HUES64 (cell line): ENCODE results near the gene PPP2R3B.
"Not testable (repeated sequence)": the region's sequence is repeated elsewhere in the genome, so short reads cannot be mapped to it uniquely, and the experiment has no call there.

Experiments used
- H3K27ac ChIP-seq: 2 replicates; pipeline ENCODE4 v1.7.0; 2013; ENCODE audit warnings: low read depth, low read length, inconsistent platforms
- H3K27me3 ChIP-seq: 2 replicates; pipeline ENCODE4 v1.6.1; 2013; ENCODE audit warnings: mild to moderate bottlenecking, low read length; ENCODE audit not compliant: insufficient read depth
- H3K36me3 ChIP-seq: 2 replicates; pipeline ENCODE4 v1.6.1; 2013; ENCODE audit warnings: mild to moderate bottlenecking, low read length; ENCODE audit not compliant: insufficient read depth
- H3K4me1 ChIP-seq: 2 replicates; pipeline ENCODE4 v1.6.1; 2013; ENCODE audit warnings: mild to moderate bottlenecking, low read length, moderate library complexity; ENCODE audit not compliant: insufficient read depth
- H3K4me3 ChIP-seq: 2 replicates; pipeline ENCODE4 v1.5.1; 2013; ENCODE audit warnings: mild to moderate bottlenecking, low read length, moderate library complexity
- H3K9ac ChIP-seq: 2 replicates; pipeline ENCODE4 v1.6.1; 2013; ENCODE audit warnings: mild to moderate bottlenecking, low read depth, low read length
- H3K9me3 ChIP-seq: 2 replicates; pipeline ENCODE4 v1.6.1; 2013; ENCODE audit warnings: low read depth, low read length; ENCODE audit not compliant: insufficient read depth
- WGBS: fragments of 150-250, 120-280 bp; methylation state at CpG from one replicate; pipeline ENCODE4 v1.1.7; 2013; ENCODE audit warnings: missing lambda C conversion rate; 5-methylcytosine and 5-hydroxymethylcytosine counted together

PPP2R3B gene

DNA sequence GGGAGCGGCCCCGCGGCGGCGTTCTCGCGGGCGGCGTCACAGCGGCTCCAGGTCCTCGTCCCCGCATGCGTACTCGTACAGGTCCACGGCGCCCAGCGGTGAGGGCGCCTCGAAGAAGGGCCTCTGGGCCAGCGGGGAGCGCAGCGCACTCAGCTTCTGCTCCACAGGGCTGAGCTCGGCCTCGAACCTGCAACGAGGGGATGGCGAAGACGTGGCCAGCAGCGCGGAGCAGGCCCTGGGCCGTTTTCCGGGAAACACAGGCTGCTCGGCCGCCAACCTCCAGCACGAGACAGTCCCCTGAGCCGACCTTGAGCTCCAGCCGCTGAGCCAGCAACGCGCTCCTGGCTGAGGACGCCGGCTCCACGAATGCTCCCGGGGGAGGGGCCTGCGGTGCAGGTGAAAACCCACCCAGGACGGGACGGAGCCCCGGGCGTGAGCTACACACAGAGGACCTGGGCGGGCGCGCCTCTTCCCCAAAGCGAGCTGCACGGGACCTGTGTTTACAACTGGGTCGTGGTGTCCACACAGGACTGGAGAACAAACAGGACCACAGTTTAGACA lies 52.3 kb downstream of the PPP2R3B start:
- no peak overlapping the region for H3K4me3 ChIP-seq
- no peaks in the 10 kb centered on the region for H3K9me3 ChIP-seq
- peaks cover 37% of the 10 kb centered on the region for H3K36me3 ChIP-seq
- 95% methylated on average over 53 of the region's 53 CpGs for WGBS
- H3K27me3 ChIP-seq, result no peaks in the 10 kb centered on the region
- H3K4me1 ChIP-seq, result no peaks in the 10 kb centered on the region
- H3K27ac ChIP-seq, result no peak overlapping the region
- no peak overlapping the region for H3K9ac ChIP-seq

DNA sequence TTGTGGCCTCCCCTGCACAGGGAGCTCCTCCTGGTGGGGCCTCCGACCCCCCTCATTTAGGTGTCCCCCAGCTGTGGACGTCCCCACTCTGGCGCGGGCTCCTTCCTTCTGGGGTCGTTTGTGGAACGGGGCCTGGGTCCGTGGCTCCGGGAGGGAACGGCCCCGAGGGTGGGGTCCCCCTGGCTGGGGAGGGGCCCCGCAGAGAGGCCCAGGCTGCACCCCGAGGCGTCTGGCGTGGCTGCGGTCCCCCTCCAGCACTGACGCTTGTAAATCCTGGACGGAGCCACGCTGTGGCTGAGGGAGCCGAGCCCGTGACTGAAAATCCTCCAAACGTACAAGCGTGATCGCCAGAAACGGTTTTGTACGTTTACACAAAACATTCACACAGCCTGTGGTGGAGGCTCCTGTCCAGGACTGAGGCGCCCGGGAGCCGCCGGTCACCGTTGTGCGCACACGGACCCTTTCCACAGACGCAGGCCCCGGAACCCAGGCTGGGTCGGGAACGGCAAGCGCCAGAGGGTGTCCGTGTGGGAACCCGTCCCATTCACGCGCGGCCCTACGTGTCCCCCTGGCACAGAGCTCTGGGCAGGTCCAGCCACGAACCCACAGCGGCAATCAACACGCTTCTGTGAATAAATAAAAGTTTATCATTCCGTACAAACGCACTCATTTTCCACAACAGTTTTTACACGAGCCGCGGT lies 52.9 kb downstream of the PPP2R3B start:
- Histone ChIP-seq H3K9ac (no peak overlapping the region), H3K36me3 (peaks cover 34% of the 10 kb centered on the region), H3K4me1 (no peaks in the 10 kb centered on the region), H3K27ac (no peak overlapping the region), H3K27me3 (no peaks in the 10 kb centered on the region), H3K9me3 (no peaks in the 10 kb centered on the region), H3K4me3 (no peak overlapping the region)
- WGBS, result 94% methylated on average over 51 of the region's 51 CpGs

DNA sequence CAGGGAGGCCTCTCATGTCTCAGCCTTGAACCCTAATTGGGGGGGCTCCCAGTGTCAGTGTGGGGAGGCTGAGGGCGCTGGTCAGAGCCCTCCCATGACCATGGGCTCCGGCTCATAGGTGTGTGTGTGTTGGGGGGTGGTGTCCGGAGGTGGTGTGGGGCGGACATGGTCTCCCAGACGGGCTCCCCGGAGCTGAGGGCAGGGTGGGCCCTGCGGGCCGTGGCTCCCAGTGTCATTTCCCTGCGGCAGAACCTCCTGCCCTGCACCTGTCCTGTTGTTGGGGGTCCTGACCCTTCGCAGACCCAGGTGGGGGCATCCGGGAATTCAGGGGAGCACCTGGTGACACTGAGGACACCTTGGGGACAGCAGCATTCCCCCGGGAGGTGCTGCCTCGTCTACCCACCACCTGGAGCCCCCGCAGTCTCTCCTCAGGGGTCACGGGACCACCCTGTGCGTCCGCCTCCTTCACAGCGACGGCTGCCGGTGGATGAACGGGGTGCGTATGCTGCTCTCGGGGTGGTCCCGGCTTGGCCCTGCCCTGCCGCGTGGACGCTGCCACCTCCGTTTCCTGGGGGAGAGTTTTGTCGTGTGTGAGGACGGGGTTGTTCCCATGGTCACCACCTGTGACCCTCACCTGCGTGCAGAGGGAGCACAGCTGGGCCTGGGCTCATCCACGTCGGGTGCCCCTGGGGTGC lies 53.6 kb downstream of the PPP2R3B start:
- peaks cover 30% of the 10 kb centered on the region for H3K36me3 ChIP-seq

DNA sequence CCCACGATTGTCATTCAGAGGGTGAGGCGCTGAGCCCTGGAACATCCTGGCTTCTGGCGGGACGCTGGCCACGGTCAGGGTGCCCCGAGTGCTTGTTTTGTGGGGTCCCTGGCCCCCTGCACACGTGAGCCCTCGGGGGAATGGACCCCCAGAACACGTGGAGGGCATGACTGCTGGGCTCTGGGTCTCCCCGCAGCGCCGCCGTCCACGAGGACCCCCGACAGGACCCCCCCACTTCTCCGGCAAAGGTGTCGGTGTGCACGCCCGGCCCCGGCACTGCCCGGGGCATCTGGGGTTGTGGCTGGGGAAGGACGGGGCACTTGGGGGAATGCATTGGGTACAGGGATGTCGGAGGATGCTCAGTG lies 54.2 kb downstream of the PPP2R3B start:
- Histone ChIP-seq H3K4me1 (no peaks in the 10 kb centered on the region), H3K9ac (no peak overlapping the region), H3K27me3 (no peaks in the 10 kb centered on the region), H3K4me3 (no peak overlapping the region), H3K27ac (no peak overlapping the region), H3K36me3 (peaks cover 24% of the 10 kb centered on the region), H3K9me3 (no peaks in the 10 kb centered on the region)
- WGBS, result 89% methylated on average over 23 of the region's 23 CpGs

More for the DNA sequence above, 53.6 kb downstream of the PPP2R3B start:
- H3K4me1 ChIP-seq, result no peaks in the 10 kb centered on the region
- H3K9ac ChIP-seq, result no peak overlapping the region
- no peaks in the 10 kb centered on the region for H3K9me3 ChIP-seq
- WGBS, result 94% methylated on average over 33 of the region's 33 CpGs
- H3K27ac ChIP-seq, result no peak overlapping the region
- H3K27me3 ChIP-seq, result no peaks in the 10 kb centered on the region
- no peak overlapping the region for H3K4me3 ChIP-seq

DNA sequence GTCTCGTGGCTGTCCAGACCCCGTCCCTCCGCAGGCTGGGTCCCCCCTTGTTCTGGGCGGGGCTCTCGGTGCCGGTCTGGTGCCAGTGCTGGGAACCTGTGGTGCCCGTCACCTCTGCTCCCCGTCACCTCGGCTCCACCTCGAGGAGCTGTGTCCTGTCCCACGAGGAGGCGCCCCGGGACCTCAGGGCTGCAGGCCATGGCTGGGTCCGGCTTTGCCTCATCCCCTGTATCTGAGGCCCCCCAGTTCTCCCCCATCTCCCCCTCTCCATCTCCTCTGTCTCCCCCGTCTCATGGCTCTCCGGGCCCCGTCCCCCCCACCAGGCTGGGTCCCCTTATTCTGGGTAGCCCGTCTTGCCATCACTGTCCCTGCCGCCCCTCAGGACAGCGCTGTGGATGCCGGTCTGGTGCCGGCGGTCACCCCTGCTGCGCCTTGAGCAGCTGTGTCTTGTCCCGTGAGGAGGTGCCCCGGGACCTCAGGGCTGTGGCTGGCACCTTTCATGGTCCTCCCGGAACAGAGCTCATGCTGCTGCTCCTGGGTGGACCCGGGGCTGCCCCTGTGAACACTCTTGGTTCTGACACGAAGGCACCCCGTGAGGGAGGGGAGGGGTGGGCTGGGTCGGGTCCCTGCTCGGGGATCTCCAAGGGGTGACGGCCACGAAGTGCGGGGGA lies 54.7 kb downstream of the PPP2R3B start:
- H3K27ac ChIP-seq, result no peak overlapping the region
- H3K9ac ChIP-seq, result no peak overlapping the region
- no peaks in the 10 kb centered on the region for H3K27me3 ChIP-seq
- no peaks in the 10 kb centered on the region for H3K4me1 ChIP-seq
- peaks cover 21% of the 10 kb centered on the region for H3K36me3 ChIP-seq
- H3K4me3 ChIP-seq, result no peak overlapping the region; the same call in 1 of the 2 replicates
- 73% methylated on average over 34 of the region's 35 CpGs for WGBS
- no peaks in the 10 kb centered on the region for H3K9me3 ChIP-seq

DNA sequence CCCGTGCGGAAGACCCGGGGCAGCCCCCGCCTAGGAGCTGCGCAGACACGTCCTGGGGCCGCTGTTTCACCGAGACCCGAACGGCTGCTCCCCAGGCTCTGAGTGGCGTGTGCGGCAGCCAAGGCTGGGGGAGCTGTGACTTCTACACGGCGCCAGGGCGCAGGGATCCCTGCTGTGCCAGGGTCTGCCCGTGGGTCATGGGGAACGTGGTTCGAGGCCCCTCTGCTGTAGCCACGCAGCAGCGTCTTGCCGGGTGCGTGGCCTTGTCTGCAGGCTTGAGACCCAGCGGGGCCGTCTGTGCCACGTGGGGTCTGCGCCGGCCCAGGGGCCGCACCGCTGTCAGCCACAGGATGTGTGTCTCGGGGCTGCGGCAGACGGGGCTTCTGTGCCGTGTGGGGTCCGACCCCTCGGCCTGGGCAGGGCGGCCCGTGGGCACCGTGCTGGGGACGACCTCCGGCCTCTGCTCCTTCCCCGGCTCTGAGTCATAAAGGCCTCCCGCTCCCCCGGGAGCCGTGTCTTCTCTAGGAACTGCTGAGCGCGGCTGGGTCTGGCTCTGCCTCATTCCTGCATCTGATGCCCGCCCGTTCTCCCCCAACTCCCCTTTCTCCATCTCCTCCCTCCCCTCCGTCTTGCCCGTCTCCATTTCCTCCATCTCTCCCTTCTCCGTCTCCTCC lies 55.4 kb downstream of the PPP2R3B start:
- H3K9ac ChIP-seq, result no peak overlapping the region
- no peak overlapping the region for H3K27ac ChIP-seq
- no peaks in the 10 kb centered on the region for H3K27me3 ChIP-seq
- peaks cover 16% of the 10 kb centered on the region for H3K36me3 ChIP-seq
- 28% methylated on average over 51 of the region's 51 CpGs for WGBS
- no peaks in the 10 kb centered on the region for H3K9me3 ChIP-seq
- H3K4me3 ChIP-seq, result no peak overlapping the region; the same call in 1 of the 2 replicates
- no peaks in the 10 kb centered on the region for H3K4me1 ChIP-seq

DNA sequence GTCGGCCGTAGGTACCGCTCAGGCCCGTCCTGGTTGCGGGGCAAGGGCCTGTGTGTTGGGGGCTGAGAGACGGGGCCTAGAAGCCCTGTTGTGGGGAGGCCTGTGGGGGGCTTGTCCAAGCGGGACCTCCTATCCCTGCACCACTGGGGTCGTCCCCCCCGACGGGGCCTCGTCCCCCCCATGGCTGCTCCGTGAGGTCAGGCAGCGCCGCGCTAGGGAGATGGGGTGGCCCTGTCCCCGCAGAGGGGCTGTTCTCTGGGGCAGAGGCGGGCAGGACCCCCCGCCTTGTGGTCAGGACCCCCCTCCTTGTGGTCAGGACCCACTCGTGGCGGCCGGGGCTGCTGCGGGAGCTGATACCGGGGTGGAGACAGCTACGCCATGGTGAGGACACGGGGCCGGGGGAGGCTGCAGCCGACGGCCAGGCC lies 56.0 kb downstream of the PPP2R3B start:
- no peaks in the 10 kb centered on the region for H3K4me1 ChIP-seq
- no peak overlapping the region for H3K9ac ChIP-seq
- H3K27ac ChIP-seq, result no peak overlapping the region
- no peaks in the 10 kb centered on the region for H3K9me3 ChIP-seq
- no peak overlapping the region for H3K4me3 ChIP-seq
- H3K27me3 ChIP-seq, result no peaks in the 10 kb centered on the region
- H3K36me3 ChIP-seq, result peaks cover 12% of the 10 kb centered on the region; the same call in 1 of the 2 replicates
- WGBS, result 71% methylated on average over 28 of the region's 28 CpGs

DNA sequence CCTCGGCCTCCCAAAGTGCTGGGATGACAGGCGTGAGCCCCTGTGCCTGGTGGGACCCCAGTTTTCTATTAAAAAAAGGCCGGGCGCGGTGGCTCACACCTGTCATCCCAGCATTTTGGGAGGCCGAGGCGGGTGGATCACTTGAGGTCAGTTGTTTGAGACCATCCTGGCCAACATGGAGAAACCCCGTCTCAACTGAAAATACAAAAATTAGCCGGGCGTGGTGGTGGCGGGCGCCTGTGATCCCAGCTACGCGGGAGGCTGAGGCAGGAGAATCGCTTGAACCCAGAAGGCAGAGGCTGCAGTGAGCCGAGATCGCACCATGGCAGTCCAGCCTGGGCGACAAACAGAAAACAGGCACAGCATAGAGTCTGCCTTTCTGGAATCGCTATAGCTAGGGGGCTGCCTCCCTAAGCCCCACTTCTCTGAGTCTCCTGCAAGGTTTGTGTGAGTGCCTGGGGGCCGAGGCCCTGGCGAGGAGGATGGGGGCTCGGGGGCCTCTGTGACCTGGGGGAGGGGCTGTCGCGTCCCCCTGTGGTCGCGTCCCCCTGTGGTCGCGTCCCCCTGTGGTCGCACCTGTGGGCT lies 56.5 kb downstream of the PPP2R3B start:
- not testable (repeated sequence) for H3K9ac ChIP-seq, H3K27me3 ChIP-seq, H3K9me3 ChIP-seq, H3K4me3 ChIP-seq, H3K4me1 ChIP-seq, H3K27ac ChIP-seq
- WGBS, result 90% methylated on average over 29 of the region's 29 CpGs
- H3K36me3 ChIP-seq, result peaks cover 12% of the 10 kb centered on the region; the same call in 1 of the 2 replicates

DNA sequence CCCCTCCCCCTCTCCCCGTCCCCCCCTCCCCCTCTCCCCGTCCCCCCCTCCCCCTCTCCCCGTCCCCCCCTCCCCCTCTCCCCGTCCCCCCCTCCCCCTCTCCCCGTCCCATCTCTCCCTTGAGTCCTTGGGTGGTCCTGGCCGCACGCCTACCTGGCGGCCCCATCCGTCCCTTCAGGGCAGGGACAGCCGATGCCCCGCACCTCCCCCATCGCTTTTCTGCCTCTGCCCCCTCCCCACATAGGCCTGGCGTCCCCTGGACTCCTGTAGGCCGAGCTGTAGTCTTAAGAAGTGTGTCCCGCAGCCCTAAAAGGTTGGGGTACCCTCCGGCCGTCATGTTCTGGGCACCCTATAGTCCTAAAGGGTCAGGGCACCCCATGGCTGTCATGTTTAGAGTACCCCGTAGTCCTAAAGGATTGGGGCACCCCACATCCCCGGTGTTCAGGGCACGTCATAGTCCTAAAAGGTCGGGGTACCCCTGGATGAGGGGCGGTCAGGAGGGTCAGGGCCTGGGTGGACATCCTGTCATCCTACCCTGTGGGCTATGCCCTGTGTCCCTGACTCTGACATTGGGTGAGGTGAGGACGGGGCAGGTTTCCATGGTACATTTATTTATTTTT lies 57.3 kb downstream of the PPP2R3B start:
- Histone ChIP-seq H3K4me3 (no peak overlapping the region), H3K9ac (no peak overlapping the region), H3K27me3 (no peaks in the 10 kb centered on the region), H3K9me3 (no peaks in the 10 kb centered on the region), H3K27ac (no peak overlapping the region), H3K4me1 (no peaks in the 10 kb centered on the region), H3K36me3 (peaks cover 9% of the 10 kb centered on the region; the same call in 1 of the 2 replicates)
- 92% methylated on average over 19 of the region's 23 CpGs for WGBS

DNA sequence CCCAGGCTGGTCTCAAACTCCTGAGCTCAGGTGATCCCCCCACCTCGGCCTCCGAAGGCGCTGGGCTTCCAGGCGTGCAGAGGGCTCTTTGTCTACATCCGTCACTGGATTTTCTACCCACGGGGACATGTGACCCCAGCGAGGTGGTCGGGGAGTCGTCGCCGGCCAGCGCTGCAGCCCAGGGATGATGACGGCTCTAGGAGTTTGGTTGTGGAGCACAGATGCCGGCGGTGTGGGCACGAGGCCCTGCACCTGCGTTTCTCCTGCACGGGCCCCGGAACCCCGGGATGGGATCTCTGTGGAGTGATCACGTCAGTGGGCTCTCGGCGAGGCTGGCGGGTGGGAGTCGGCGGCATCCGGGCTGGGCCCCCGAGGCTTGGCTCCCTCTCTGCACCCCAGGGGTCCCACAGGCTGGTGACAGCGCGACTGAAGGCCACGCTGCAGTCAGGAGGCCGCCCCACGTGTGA lies 59.0 kb downstream of the PPP2R3B start:
- Histone ChIP-seq H3K27me3 (no peaks in the 10 kb centered on the region), H3K9me3 (no peaks in the 10 kb centered on the region), H3K4me1 (0 out of 2 replicates have a peak, but pooled peaks cover 2% of the 10 kb centered on the region), H3K4me3 (no peak overlapping the region), H3K27ac (no peak overlapping the region), H3K36me3 (no peaks in the 10 kb centered on the region; the same call in 1 of the 2 replicates), H3K9ac (no peak overlapping the region)
- 90% methylated on average over 33 of the region's 33 CpGs for WGBS
